Measurements from ENCODE around the gene TMEM134. TPM values are rescaled to one million over a fixed set of nuclear protein-coding genes. Genes with fewer than 3 reads are reported as not detected.
A peak's percentile ranks its signal among the peaks of the same experiment; 100 is the strongest.

Gene TMEM134
- polyA plus RNA-seq, 1 experiment: 14.7 TPM

DNA sequence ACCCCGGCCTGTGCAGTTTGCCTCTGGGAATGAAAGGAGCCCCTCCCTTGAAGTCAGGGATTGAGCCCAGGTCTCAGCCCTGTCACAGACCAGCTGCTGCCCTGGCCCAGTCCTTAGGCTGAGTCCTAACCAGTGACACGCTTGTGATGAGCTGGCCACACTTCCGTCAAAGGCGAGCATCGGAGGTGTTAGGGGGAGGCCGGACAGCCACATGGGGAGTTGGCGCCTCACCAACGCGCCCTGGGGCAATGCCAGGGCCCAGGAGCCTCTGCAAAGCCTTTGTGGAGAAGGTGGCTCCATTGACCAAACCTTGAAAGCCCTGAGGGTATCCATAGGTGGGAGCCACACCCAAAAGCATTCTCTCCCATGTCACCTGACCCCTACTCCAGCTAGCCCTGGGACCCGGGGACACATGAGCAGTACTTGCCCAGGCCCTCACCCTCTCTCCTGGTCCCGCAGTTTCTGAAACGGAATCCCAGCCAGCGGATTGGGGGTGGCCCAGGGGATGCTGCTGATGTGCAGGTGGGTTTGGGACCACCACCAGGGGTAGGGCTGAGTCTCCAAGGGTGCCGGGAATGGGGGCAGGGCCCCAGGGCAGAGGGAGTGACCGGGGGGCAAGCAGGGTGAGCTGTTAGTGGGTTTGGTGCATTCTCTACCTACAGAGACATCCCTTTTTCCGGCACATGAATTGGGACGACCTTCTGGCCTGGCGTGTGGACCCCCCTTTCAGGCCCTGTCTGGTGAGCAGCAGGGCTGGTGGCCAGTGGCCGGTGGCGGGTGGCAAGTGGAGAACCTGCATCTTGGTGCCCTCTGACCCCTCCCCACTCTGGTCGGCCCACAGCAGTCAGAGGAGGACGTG is 35.3 kb downstream of the TMEM134 start:
- Histone ChIP-seq H3K27ac (ENCODE audit: low read depth, low read length) (no peak overlapping the region), H3K4me3 (ENCODE audit: low read depth, low read length) (no peak overlapping the region), H3K27me3 (ENCODE audit: control insufficient read depth, insufficient read depth, low read length) (no peaks in the 10 kb centered on the region), H3K9me3 (ENCODE audit: control insufficient read depth, insufficient read depth, low read length) (no peaks in the 10 kb centered on the region)
- ChIA-PET POLR2A (no interaction called here), CTCF (interaction anchor here (0.5 kb wide), 1 partner anchor 77 kb away, joined by 4 read pairs; no protein-coding TSS in a partner anchor)
- TF ChIP-seq CTCF (IDR thresholded peaks at IDR 0.05; ENCODE audit: low read depth, low read length): no peak
- no peak for DNase-seq (ENCODE audit: low read depth, low spot score)

DNA sequence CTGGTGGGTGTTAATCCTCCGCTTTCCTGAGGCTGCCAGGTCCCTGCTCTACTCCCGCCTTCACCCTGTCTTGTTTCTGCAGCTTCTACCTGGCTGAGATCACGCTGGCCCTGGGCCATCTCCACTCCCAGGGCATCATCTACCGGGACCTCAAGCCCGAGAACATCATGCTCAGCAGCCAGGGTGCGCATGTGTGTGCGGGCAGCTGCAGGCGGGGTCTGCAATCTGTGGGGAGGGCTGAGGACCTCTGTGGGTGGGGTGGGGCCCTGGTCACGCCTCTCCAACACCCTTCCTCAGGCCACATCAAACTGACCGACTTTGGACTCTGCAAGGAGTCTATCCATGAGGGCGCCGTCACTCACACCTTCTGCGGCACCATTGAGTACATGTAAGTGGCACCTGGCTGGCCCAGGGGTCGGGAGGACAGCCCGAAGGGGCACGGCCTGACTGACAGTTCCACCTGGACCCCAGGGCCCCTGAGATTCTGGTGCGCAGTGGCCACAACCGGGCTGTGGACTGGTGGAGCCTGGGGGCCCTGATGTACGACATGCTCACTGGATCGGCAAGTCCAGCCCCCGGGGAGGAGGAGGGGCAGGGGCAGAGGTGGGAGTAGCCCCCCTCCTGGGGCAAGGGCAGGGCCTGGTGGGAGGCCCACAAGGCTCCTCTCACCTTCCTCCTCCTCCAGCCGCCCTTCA is 36.2 kb downstream of the TMEM134 start:
- H3K4me3 ChIP-seq (ENCODE audit: low read depth, low read length): no peak overlapping the region
- TF ChIP-seq CTCF (IDR thresholded peaks at IDR 0.05; ENCODE audit: low read depth, low read length): no peak
- no peak for DNase-seq (ENCODE audit: low read depth, low spot score)
- H3K9me3 ChIP-seq (ENCODE audit: control insufficient read depth, insufficient read depth, low read length): no peaks in the 10 kb centered on the region
- CTCF ChIA-PET: no interaction called here
- no peaks in the 10 kb centered on the region for H3K27me3 ChIP-seq (ENCODE audit: control insufficient read depth, insufficient read depth, low read length)
- H3K27ac ChIP-seq (ENCODE audit: low read depth, low read length): no peak overlapping the region
- POLR2A ChIA-PET: no interaction called here

DNA sequence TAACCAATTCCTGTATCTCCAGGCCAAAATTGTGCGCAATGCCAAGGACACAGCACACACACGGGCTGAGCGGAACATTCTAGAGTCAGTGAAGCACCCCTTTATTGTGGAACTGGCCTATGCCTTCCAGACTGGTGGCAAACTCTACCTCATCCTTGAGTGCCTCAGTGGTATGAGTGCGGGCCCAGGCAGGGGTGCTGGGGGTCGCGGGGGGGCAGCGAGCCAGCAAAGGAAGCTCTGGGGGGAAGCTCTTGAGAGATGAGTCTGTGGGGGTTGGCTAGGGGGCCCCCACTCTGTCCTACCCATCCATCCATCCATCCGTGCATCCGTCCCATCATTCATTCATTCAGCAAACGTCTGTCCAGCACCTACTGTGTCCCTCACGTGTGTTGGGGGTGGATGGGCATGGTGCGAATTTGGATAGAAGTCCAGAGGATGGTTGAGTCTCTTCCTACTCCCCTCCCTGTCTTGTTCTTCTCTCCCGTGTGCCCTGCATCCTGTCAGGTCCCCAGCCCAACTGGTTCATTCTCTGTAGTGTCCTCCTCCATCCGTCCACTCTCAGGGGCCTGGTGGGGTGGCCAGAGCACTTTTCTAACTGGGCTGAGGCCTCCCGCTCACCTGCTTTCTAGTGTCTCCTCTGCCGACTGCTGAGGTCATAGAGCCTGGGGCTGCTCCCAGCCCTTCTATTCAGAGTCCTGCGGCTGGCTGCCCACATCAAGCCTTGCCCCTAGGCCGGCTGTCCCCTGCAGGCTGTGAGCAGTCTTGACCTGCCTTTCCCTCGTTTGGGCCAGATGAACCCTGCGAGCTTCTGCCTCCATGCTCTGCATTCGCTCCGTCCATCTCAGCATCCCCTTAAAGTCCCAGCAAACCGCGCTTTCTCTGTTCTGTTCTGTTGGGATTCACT is 37.5 kb downstream of the TMEM134 start:
- no peak for DNase-seq (ENCODE audit: low read depth, low spot score)
- ChIA-PET POLR2A (interaction anchor here (0.7 kb wide), 1 partner anchor 13 kb away, joined by 7 read pairs; no protein-coding TSS in a partner anchor), CTCF (no interaction called here)
- TF ChIP-seq CTCF (IDR thresholded peaks at IDR 0.05; ENCODE audit: low read depth, low read length): no peak
- Histone ChIP-seq H3K27me3 (ENCODE audit: control insufficient read depth, insufficient read depth, low read length) (no peaks in the 10 kb centered on the region), H3K4me3 (ENCODE audit: low read depth, low read length) (no peak overlapping the region), H3K9me3 (ENCODE audit: control insufficient read depth, insufficient read depth, low read length) (no peaks in the 10 kb centered on the region), H3K27ac (ENCODE audit: low read depth, low read length) (no peak overlapping the region)

- no peaks in the 10 kb centered on the region for H3K27me3 ChIP-seq (ENCODE audit: control insufficient read depth, insufficient read depth, low read length)
- TF ChIP-seq CTCF (IDR thresholded peaks at IDR 0.05; ENCODE audit: low read depth, low read length): no peak
- H3K9me3 ChIP-seq (ENCODE audit: control insufficient read depth, insufficient read depth, low read length): no peaks in the 10 kb centered on the region
- POLR2A ChIA-PET: no interaction called here
- 0 out of 2 replicates have a peak overlapping the region, but pooled peaks have one; percentile 96 for H3K4me3 ChIP-seq (ENCODE audit: low read depth, low read length)
- CTCF ChIA-PET: interaction anchor here (1.6 kb wide), 1 partner anchor 79 kb away, joined by 4 read pairs; no protein-coding TSS in a partner anchor
- H3K27ac ChIP-seq (ENCODE audit: low read depth, low read length): no peak overlapping the region
- no peak for DNase-seq (ENCODE audit: low read depth, low spot score)
Observed at GRCh38 chr11:67429722-67430121, 39.3 kb downstream of the TMEM134 start.
